ENCODE data around the gene SNED1. TPM values are rescaled to one million over a fixed set of nuclear protein-coding genes. Genes with fewer than 3 reads are reported as not detected.

SNED1 gene
- total and polyA plus RNA-seq, 9 of the 15 experiments (the other 6 are each of a cell fraction or from before 2014, with no cell fraction given) = 0.03 to 0.07 (median 0.05) TPM; not detected in 5

DNA sequence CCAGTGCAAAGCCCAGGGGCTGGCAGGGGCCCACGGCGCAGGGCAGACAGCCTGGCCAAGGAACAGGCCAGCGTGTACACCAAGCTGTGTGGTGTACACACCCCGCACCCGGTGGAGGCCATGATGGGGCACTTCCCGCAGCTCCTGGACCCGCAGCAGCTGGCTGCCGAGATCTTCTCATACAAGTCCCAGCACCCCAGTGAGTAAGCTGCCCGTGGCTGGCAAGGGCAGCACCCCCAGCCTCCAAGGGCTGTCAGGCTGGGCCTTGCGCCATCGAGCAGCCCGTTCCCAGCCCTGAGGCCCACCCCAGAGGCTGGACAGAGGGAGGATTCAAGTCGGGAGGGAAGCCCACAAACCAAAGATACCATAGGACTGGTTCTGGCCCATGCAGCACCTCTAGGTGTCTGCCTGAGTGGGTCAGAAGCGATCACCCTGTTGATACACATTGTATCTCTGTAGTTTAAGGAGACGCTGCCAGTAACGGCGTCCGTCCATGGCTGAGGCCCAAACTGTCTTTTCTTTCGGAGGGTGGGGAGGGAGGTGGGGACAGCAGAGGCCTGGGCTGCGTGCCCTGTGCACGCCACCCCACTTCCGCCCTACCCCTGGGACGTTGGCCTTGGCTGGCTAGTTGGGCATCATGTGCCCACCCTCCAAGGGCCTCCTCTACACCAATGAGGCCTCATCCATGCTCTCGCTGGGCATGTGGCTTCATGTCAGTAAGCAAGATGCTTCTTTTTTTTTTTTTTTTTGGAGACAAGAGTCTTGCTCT, 120.5 kb downstream of the SNED1 start (continued):
- TF ChIP-seq ZNF354B (CRISPR knock-in tag; IDR thresholded peaks at IDR 0.05) (no peak), E2F8 (IDR thresholded peaks at IDR 0.05; ENCODE audit: low read depth, partially characterized antibody) (no peak), PPARD (CRISPR knock-in tag; IDR thresholded peaks at IDR 0.05) (no peak), FOXM1 (IDR thresholded peaks at IDR 0.05; ENCODE audit: low read depth) (no peak), FOXM1 (CRISPR knock-in tag; IDR thresholded peaks at IDR 0.05; ENCODE audit: low read depth) (no peak), HNRNPK (IDR thresholded peaks at IDR 0.05; ENCODE audit: low read depth, low read length, poor library complexity, severe bottlenecking) (no peak)
- TF ChIP-seq, protein P1, sequence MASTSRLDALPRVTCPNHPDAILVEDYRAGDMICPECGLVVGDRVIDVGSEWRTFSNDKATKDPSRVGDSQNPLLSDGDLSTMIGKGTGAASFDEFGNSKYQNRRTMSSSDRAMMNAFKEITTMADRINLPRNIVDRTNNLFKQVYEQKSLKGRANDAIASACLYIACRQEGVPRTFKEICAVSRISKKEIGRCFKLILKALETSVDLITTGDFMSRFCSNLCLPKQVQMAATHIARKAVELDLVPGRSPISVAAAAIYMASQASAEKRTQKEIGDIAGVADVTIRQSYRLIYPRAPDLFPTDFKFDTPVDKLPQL (IDR thresholded peaks at IDR 0.05; ENCODE audit: extremely low read depth, insufficient read length) = no peak
